Ovary (tissue), 3 donors: ENCODE measurements around the gene OVAAL.

Source experiments
- EP300 ChIP-seq: sonication (generic); formaldehyde crosslinking; IDR thresholded peaks from one replicate; pipeline ENCODE4 v1.6.1; 2017; ENCODE audit warnings: antibody characterized with exemption
- POLR2A ChIP-seq: fragments of 450-650 bp; IDR thresholded peaks from one replicate; pipeline ENCODE4 v1.6.1; 2017; ENCODE audit warnings: antibody characterized with exemption, mild to moderate bottlenecking, moderate library complexity
- TF ChIP-seq, protein P1 (sequence below), 3 donors: fragments of 450-650 bp in 2 of 3; fragments of 200-600 bp in 1 of 3; IDR thresholded peaks; one replicate each; pipeline versions ENCODE4 v1.5.1 to v1.8.0; 2016 to 2022; ENCODE audit warnings: antibody characterized with exemption in 3 of 3, mild to moderate bottlenecking in 1 of 3
- donor health status: DM: no; HTN: no; CAD: no.

- TF ChIP-seq, protein P1, sequence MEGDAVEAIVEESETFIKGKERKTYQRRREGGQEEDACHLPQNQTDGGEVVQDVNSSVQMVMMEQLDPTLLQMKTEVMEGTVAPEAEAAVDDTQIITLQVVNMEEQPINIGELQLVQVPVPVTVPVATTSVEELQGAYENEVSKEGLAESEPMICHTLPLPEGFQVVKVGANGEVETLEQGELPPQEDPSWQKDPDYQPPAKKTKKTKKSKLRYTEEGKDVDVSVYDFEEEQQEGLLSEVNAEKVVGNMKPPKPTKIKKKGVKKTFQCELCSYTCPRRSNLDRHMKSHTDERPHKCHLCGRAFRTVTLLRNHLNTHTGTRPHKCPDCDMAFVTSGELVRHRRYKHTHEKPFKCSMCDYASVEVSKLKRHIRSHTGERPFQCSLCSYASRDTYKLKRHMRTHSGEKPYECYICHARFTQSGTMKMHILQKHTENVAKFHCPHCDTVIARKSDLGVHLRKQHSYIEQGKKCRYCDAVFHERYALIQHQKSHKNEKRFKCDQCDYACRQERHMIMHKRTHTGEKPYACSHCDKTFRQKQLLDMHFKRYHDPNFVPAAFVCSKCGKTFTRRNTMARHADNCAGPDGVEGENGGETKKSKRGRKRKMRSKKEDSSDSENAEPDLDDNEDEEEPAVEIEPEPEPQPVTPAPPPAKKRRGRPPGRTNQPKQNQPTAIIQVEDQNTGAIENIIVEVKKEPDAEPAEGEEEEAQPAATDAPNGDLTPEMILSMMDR (IDR thresholded peaks at IDR 0.05) = no peak
- TF ChIP-seq POLR2A = no peak
- no peak for TF ChIP-seq EP300
Observed at GRCh38 chr1:180536821-180537372, 21.9 kb upstream of the OVAAL start.
